NCI-H1048 (cell line): ENCODE results near the gene GH1.
"Not testable (repeated sequence)": the region's sequence is repeated elsewhere in the genome, so short reads cannot be mapped to it uniquely, and the experiment has no call there.

Experiments used
- DNase-seq: peaks from one replicate; lab custom pipeline; 2025; lab: John Stamatoyannopoulos, UW

The GH1 gene

GRCh38 chr17:63896524-63897354, 21.9 kb downstream of the GH1 start, which contains the start of gene CSH1:
Gene CSH1, minus strand, starts transcription at chr17:63896574. Its CDS starts 63 bp downstream, at chr17:63896511.
- DNase-seq, result not testable (repeated sequence)

- not testable (repeated sequence) for DNase-seq
These were observed 23.8 kb downstream of the GH1 start for GRCh38 chr17:63894821-63895220.

GRCh38 chr17:63894021-63894420, 24.6 kb downstream of the GH1 start:
- DNase-seq, result not testable (repeated sequence)

- not testable (repeated sequence) for DNase-seq
These were observed 26.2 kb downstream of the GH1 start for GRCh38 chr17:63892316-63893037.

- DNase-seq, result not testable (repeated sequence)
These were observed 29.4 kb downstream of the GH1 start for GRCh38 chr17:63889026-63889848.

- not testable (repeated sequence) for DNase-seq
These were observed 33.5 kb downstream of the GH1 start for GRCh38 chr17:63885119-63885518.

GRCh38 chr17:63882626-63883126, 36.0 kb downstream of the GH1 start:
- DNase-seq, result not testable (repeated sequence)

- no peak for DNase-seq
These were observed 36.6 kb downstream of the GH1 start, which contains the start of gene GH2 for GRCh38 chr17:63881935-63882601. Gene GH2, minus strand, starts transcription at chr17:63881944. Its CDS starts 143 bp downstream, at chr17:63881801.

GRCh38 chr17:63881337-63881736, 37.3 kb downstream of the GH1 start:
- not testable (repeated sequence) for DNase-seq

- no peak for DNase-seq
These were observed 37.9 kb downstream of the GH1 start for GRCh38 chr17:63880706-63881105.

- not testable (repeated sequence) for DNase-seq
These were observed 40.2 kb downstream of the GH1 start for GRCh38 chr17:63878413-63878812.

GRCh38 chr17:63874693-63875092, 43.9 kb downstream of the GH1 start:
- not testable (repeated sequence) for DNase-seq

GRCh38 chr17:63874061-63874626, 44.5 kb downstream of the GH1 start:
- DNase-seq, result not testable (repeated sequence)

- DNase-seq, result not testable (repeated sequence)
These were observed 45.1 kb downstream of the GH1 start, which contains the start of gene CSH2 for GRCh38 chr17:63873577-63873976. Gene CSH2, minus strand, starts transcription at chr17:63873677. Its CDS starts 63 bp downstream, at chr17:63873614.

GRCh38 chr17:63871646-63872365, 46.8 kb downstream of the GH1 start:
- DNase-seq, result not testable (repeated sequence)

- not testable (repeated sequence) for DNase-seq
These were observed 48.4 kb downstream of the GH1 start for GRCh38 chr17:63870292-63870665.

GRCh38 chr17:63869491-63870291, 48.9 kb downstream of the GH1 start:
- not testable (repeated sequence) for DNase-seq
